Spleen (tissue), 11 donors: ENCODE data around the gene UST. TPM values are rescaled to one million over a fixed set of nuclear protein-coding genes. Genes with fewer than 3 reads are reported as not detected.
"Not testable (repeated sequence)": the region's sequence is repeated elsewhere in the genome, so short reads cannot be mapped to it uniquely, and the experiment has no call there.

Experiments
- DNase-seq: peaks from one replicate; pipeline ENCODE4 v3.0.0-alpha.2; 2020
- H3K27ac ChIP-seq, 8 donors: fragments of 200-600 bp; sonication (generic) in 7 of 8; 1 replicate in 4 of 8; 2 replicates in 4 of 8; pipeline versions ENCODE4 v1.5.0 to v1.8.0; 2016 to 2021; ENCODE audit warnings: inconsistent platforms in 4 of 8, mild to moderate bottlenecking in 4 of 8, moderate library complexity in 1 of 8
- H3K27me3 ChIP-seq, 7 donors: fragments of 200-600 bp; sonication (generic) in 6 of 7; replicated peaks in 1 of 7; 1 replicate in 4 of 7; 2 replicates in 3 of 7; pipeline versions ENCODE4 v1.5.0 to v1.8.0; 2016 to 2021; ENCODE audit warnings: inconsistent platforms in 3 of 7, mild to moderate bottlenecking in 1 of 7
- H3K36me3 ChIP-seq, 6 donors: fragments of 200-600 bp; sonication (generic) in 5 of 6; 1 replicate in 4 of 6; 2 replicates in 2 of 6; pipeline versions ENCODE4 v1.5.0 to v1.8.0; 2016 to 2021; ENCODE audit warnings: inconsistent platforms in 2 of 6
- H3K4me1 ChIP-seq, 6 donors: fragments of 200-600 bp; sonication (generic) in 5 of 6; 1 replicate in 3 of 6; 2 replicates in 3 of 6; pipeline versions ENCODE4 v1.5.0 to v1.8.0; 2016 to 2021; ENCODE audit warnings: inconsistent platforms in 3 of 6
- H3K4me3 ChIP-seq, 8 donors: fragments of 200-600 bp; sonication (generic) in 7 of 8; 1 replicate in 4 of 8; 2 replicates in 4 of 8; pipeline versions ENCODE4 v1.5.0 to v1.8.0; 2016 to 2021; ENCODE audit warnings: inconsistent platforms in 4 of 8, mild to moderate bottlenecking in 4 of 8, moderate library complexity in 2 of 8
- H3K9me3 ChIP-seq, 8 donors: fragments of 200-600 bp; sonication (generic) in 7 of 8; 1 replicate in 4 of 8; 2 replicates in 4 of 8; pipeline versions ENCODE4 v1.5.0 to v1.8.0; 2016 to 2021; ENCODE audit warnings: inconsistent platforms in 4 of 8
- CTCF ChIP-seq, 11 experiments: fragments of 200-600 bp in 7 of 11; fragments of 450-650 bp in 4 of 11; sonication (generic) in 4 of 11; IDR thresholded peaks in 8 of 11; conservative IDR thresholded peaks in 3 of 11; 1 replicate in 7 of 11; 2 replicates in 4 of 11; pipeline versions ENCODE4 v1.4.0 to v1.8.0; 2016 to 2021; ENCODE audit warnings: antibody characterized with exemption in 11 of 11, inconsistent platforms in 4 of 11, mild to moderate bottlenecking in 1 of 11
- POLR2A ChIP-seq, 3 donors: fragments of 450-650 bp; IDR thresholded peaks; one replicate each; pipeline ENCODE4 v1.5.1; 2017; ENCODE audit warnings: antibody characterized with exemption in 3 of 3, mild to moderate bottlenecking in 1 of 3
- POLR2AphosphoS5 ChIP-seq, 3 donors: sonication (generic); formaldehyde crosslinking; IDR thresholded peaks; one replicate each; pipeline ENCODE4 v1.5.1; 2017; ENCODE audit warnings: antibody characterized with exemption in 3 of 3
- WGBS, 5 donors: extraction: QIAGEN DNeasy Blood & Tissue Kit in 3 of 5; methylation state at CpG; one replicate each; pipeline versions ENCODE4 v1.1.5 to v1.1.7; 2013 to 2018; 5-methylcytosine and 5-hydroxymethylcytosine counted together
- intact Hi-C: fragments of 100-400 bp; cut with DNase I; formaldehyde crosslinking; loops from one replicate; pipeline ENCODE4 v1.15.0; 2023; ENCODE audit warnings: low total_unique reads
- polyA plus RNA-seq, 3 donors: library from polyadenylated mRNA; stranded (reverse); fragments of 200-250 nt; gene quantifications; one replicate each; pipeline ENCODE4 v1.2.1, GENCODE V29; 2013
- total RNA-seq, 7 donors: library from RNA; depleted of rRNA in 3 of 7; stranded (reverse); fragments of >200 nt in 3 of 7; fragmentation: NEBNext Ultra II Directional in 4 of 7; extraction: Animal tissue kit (Norgen Biotek cat#: 25700) in 4 of 7; gene quantifications; one replicate each; pipeline versions ENCODE4 v1.1.0 to v1.2.1, GENCODE V29; 2016 to 2021
- donor health status: healthy with polysubstance abuse.
- donor health status: DM: no; HTN: no; CAD: no; lungs with moderate emphysema.
- donor health status: DM: no; HTN: no; CAD: no.
- donor health status: Bipolar disorder and iron deficiency.
- donor health status: healthy.
- donor health status: DM: no; HTN: no; CAD: no.
- donor health status: DM: yes; HTN: yes; CAD: no.

Gene UST
- total and polyA plus RNA-seq, 10 donors, result 6.4 to 26.8 (median 14.4) TPM

- intact Hi-C loops, result no loop called here
- Histone ChIP-seq H3K27me3 (no peaks in the 10 kb centered on the region), H3K27ac (no peak overlapping the region), H3K36me3 (no peaks in the 10 kb centered on the region), H3K4me3 (no peak overlapping the region), H3K9me3 (no peaks in the 10 kb centered on the region), H3K4me1 (no peaks in the 10 kb centered on the region)
- 70 to 85% (median 80%) methylated on average over 4 of the region's 4 CpGs for WGBS, 5 donors
- TF ChIP-seq CTCF (IDR thresholded peaks at IDR 0.05 in 8 of 11, conservative IDR thresholded peaks at IDR 0.05 in 3 of 11) (no peak), POLR2A (IDR thresholded peaks at IDR 0.05) (no peak)
- no peak for DNase-seq
These were observed 160.7 kb downstream of the UST start for GRCh38 chr6:148907573-148907972.

- intact Hi-C loops, result no loop called here
- H3K27ac ChIP-seq, result no peak overlapping the region
- DNase-seq, result no peak
- no peaks in the 10 kb centered on the region for H3K36me3 ChIP-seq
- WGBS, 5 donors, result 84 to 94% (median 92%) methylated on average over 5 of the region's 5 CpGs
- H3K27me3 ChIP-seq, result no peaks in the 10 kb centered on the region
- no peak overlapping the region for H3K4me3 ChIP-seq
- no peaks in the 10 kb centered on the region for H3K4me1 ChIP-seq
- peaks cover 0 to 12% (median 8%) of the 10 kb centered on the region in 8 donors for H3K9me3 ChIP-seq
- TF ChIP-seq POLR2A (IDR thresholded peaks at IDR 0.05) (no peak), CTCF (IDR thresholded peaks at IDR 0.05 in 8 of 11, conservative IDR thresholded peaks at IDR 0.05 in 3 of 11) (no peak), POLR2AphosphoS5 (IDR thresholded peaks at IDR 0.05) (no peak)
These were observed 165.4 kb downstream of the UST start for GRCh38 chr6:148912252-148912651.

- TF ChIP-seq POLR2A (IDR thresholded peaks at IDR 0.05) (no peak), POLR2AphosphoS5 (IDR thresholded peaks at IDR 0.05) (no peak), CTCF (IDR thresholded peaks at IDR 0.05 in 8 of 11, conservative IDR thresholded peaks at IDR 0.05 in 3 of 11) (no peak)
- intact Hi-C loops, result no loop called here
- Histone ChIP-seq H3K4me1 (no peaks in the 10 kb centered on the region), H3K4me3 (no peak overlapping the region), H3K27me3 (no peaks in the 10 kb centered on the region), H3K36me3 (peaks cover 0 to 4% (median 0%) of the 10 kb centered on the region in 6 donors), H3K27ac (no peak overlapping the region), H3K9me3 (peaks cover 0 to 19% (median 12%) of the 10 kb centered on the region in 8 donors)
- no peak for DNase-seq
- WGBS, 5 donors, result 79 to 95% (median 82%) methylated on average over 1 of the region's 1 CpG
These were observed 169.0 kb downstream of the UST start for GRCh38 chr6:148915810-148916209.

GRCh38 chr6:148916485-148916884, 169.7 kb downstream of the UST start:
- intact Hi-C loops, H3K27me3 ChIP-seq, DNase-seq, H3K27ac ChIP-seq, H3K4me3 ChIP-seq, H3K4me1 ChIP-seq, H3K36me3 ChIP-seq: not testable (repeated sequence)
- 87 to 96% (median 88%) methylated on average over 10 of the region's 10 CpGs for WGBS, 5 donors
- peaks cover 0 to 19% (median 12%) of the 10 kb centered on the region in 8 donors for H3K9me3 ChIP-seq
